H1 (cell line): Measurements from ENCODE around the gene CALD1. TPM values are rescaled to one million over a fixed set of nuclear protein-coding genes. Genes with fewer than 3 reads are reported as not detected.

Experiments
- CTCF ChIA-PET: fragments of 300-600 bp; sonication (Branson Sonifier 250); formaldehyde crosslinking; loops from one replicate; lab custom pipeline; 2021; ENCODE audit not compliant: partially characterized antibody; lab: Charles Lee
- POLR2A ChIA-PET: fragments of 300-600 bp; sonication (Branson Sonifier 250); formaldehyde crosslinking; loops from one replicate; lab custom pipeline; 2021; ENCODE audit warnings: inconsistent platforms; ENCODE audit not compliant: partially characterized antibody; lab: Charles Lee
- DNase-seq, 2 experiments: peaks; one replicate each; pipeline versions ENCODE4 v3.0.0 to v3.0.0-alpha.2; 2010 to 2022; ENCODE audit warnings: low spot score in 2 of 2, low read depth in 1 of 2, mixed read lengths in 1 of 2
- FAIRE-seq: peaks from 2 replicates; lab custom pipeline; 2011; peaks lifted over from hg19 to GRCh38; lab: Jason Lieb, UNC
- H2AFZ ChIP-seq: 2 replicates; pipeline ENCODE4 v1.8.1; 2012; ENCODE audit warnings: low read length, inconsistent platforms
- H2AK5ac ChIP-seq: 2 replicates; pipeline ENCODE4 v1.6.1; 2013; ENCODE audit warnings: low read depth, low read length
- H2BK120ac ChIP-seq: replicated peaks from 2 replicates; pipeline ENCODE3; 2013; ENCODE audit warnings: low read depth, low read length, inconsistent platforms
- H2BK12ac ChIP-seq: 2 replicates; pipeline ENCODE4 v1.6.1; 2013; ENCODE audit warnings: low read depth, low read length
- H2BK15ac ChIP-seq: 2 replicates; pipeline ENCODE4 v1.6.1; 2013; ENCODE audit warnings: low read length
- H2BK20ac ChIP-seq: 2 replicates; pipeline ENCODE4 v1.6.1; 2013; ENCODE audit warnings: low read length
- H2BK5ac ChIP-seq: 2 replicates; pipeline ENCODE4 v1.6.1; 2013; ENCODE audit warnings: low read depth, low read length
- H3K14ac ChIP-seq: 2 replicates; pipeline ENCODE4 v1.6.1; 2013; ENCODE audit warnings: inconsistent platforms; ENCODE audit not compliant: insufficient read length
- H3K18ac ChIP-seq: 2 replicates; pipeline ENCODE4 v1.6.1; 2013; ENCODE audit warnings: low read length; ENCODE audit errors: extremely low read depth
- H3K23ac ChIP-seq: 2 replicates; pipeline ENCODE4 v1.6.1; 2013; ENCODE audit warnings: inconsistent platforms; ENCODE audit not compliant: insufficient read length
- H3K23me2 ChIP-seq: 2 replicates; pipeline ENCODE4 v1.6.1; 2013; ENCODE audit warnings: low read depth, low read length
- H3K27ac ChIP-seq: 2 replicates; pipeline ENCODE4 v1.6.1; 2011; ENCODE audit warnings: low read depth, low read length, inconsistent platforms
- H3K27me3 ChIP-seq, 4 experiments: replicated peaks in 1 of 4; 1 replicate in 1 of 4; 2 replicates in 3 of 4; pipeline versions ENCODE4 v1.6.1 to v1.8.1; 2011 to 2013; ENCODE audit warnings: low read length in 3 of 4, mild to moderate bottlenecking in 3 of 4, inconsistent platforms in 2 of 4, mixed read lengths in 2 of 4, moderate library complexity in 1 of 4; ENCODE audit not compliant: control insufficient read depth in 3 of 4, insufficient read depth in 3 of 4; ENCODE audit errors: extremely low read depth in 1 of 4
- H3K36me3 ChIP-seq, 4 experiments: 2 replicates each; pipeline versions ENCODE4 v1.6.1 to v1.8.1; 2011 to 2013; ENCODE audit warnings: mild to moderate bottlenecking in 4 of 4, low read length in 3 of 4, moderate library complexity in 2 of 4, control low read depth in 1 of 4, inconsistent platforms in 1 of 4; ENCODE audit not compliant: insufficient read depth in 4 of 4, control insufficient read depth in 2 of 4
- H3K4ac ChIP-seq: replicated peaks from 2 replicates; pipeline ENCODE3; 2013; ENCODE audit warnings: low read length, low read depth, mixed read lengths, inconsistent platforms; ENCODE audit not compliant: insufficient read length
- H3K4me1 ChIP-seq, 4 experiments: replicated peaks in 1 of 4; 1 replicate in 1 of 4; 2 replicates in 3 of 4; pipeline versions ENCODE4 v1.6.1 to v1.8.1; 2011 to 2013; ENCODE audit warnings: low read length in 3 of 4, inconsistent platforms in 2 of 4, mixed read lengths in 1 of 4; ENCODE audit not compliant: insufficient read depth in 4 of 4, control insufficient read depth in 3 of 4
- H3K4me2 ChIP-seq, 2 experiments: 2 replicates each; pipeline versions ENCODE4 v1.6.1 to v1.8.1; 2011 to 2013; ENCODE audit warnings: low read depth in 2 of 2, low read length in 2 of 2, control low read depth in 1 of 2, inconsistent platforms in 1 of 2, mild to moderate bottlenecking in 1 of 2; ENCODE audit not compliant: insufficient read depth in 1 of 2
- H3K4me3 ChIP-seq, 4 experiments: fragments of 200-600, 300-600 bp in 1 of 4; sonication (generic), shearing (Covaris generic), sonication (Bioruptor Twin) in 1 of 4; 2 replicates each; pipeline versions ENCODE4 v1.5.1 to v1.8.1; 2011 to 2016; ENCODE audit warnings: low read length in 4 of 4, low read depth in 3 of 4, control low read depth in 2 of 4, inconsistent platforms in 2 of 4, mild to moderate bottlenecking in 2 of 4, mixed read lengths in 1 of 4, moderate library complexity in 1 of 4; ENCODE audit not compliant: insufficient read depth in 2 of 4; ENCODE audit errors: extremely low read depth in 1 of 4
- H3K56ac ChIP-seq: replicated peaks from 2 replicates; pipeline ENCODE3; 2013; ENCODE audit warnings: low read depth, mild to moderate bottlenecking, mixed read lengths, low read length, inconsistent platforms; ENCODE audit not compliant: insufficient read length
- H3K79me1 ChIP-seq: 2 replicates; pipeline ENCODE4 v1.6.1; 2013; ENCODE audit warnings: low read depth, low read length, control low read depth
- H3K79me2 ChIP-seq, 2 experiments: 2 replicates each; pipeline versions ENCODE4 v1.6.1 to v1.8.1; 2012 to 2013; ENCODE audit warnings: low read length in 2 of 2, mild to moderate bottlenecking in 2 of 2, inconsistent platforms in 1 of 2; ENCODE audit not compliant: insufficient read depth in 2 of 2, control insufficient read depth in 1 of 2
- H3K9ac ChIP-seq, 4 experiments: replicated peaks in 1 of 4; 1 replicate in 1 of 4; 2 replicates in 3 of 4; pipeline versions ENCODE4 v1.6.1 to v1.8.1; 2011 to 2013; ENCODE audit warnings: low read depth in 3 of 4, low read length in 3 of 4, control low read depth in 2 of 4, mild to moderate bottlenecking in 2 of 4, moderate library complexity in 2 of 4, inconsistent platforms in 1 of 4; ENCODE audit errors: extremely low read depth in 1 of 4
- H3K9me3 ChIP-seq, 2 experiments: 2 replicates each; pipeline versions ENCODE4 v1.6.1 to v1.8.1; 2012 to 2013; ENCODE audit warnings: mild to moderate bottlenecking in 2 of 2, moderate library complexity in 2 of 2, control low read depth in 1 of 2, inconsistent platforms in 1 of 2, low read depth in 1 of 2, low read length in 1 of 2, mixed read lengths in 1 of 2; ENCODE audit not compliant: insufficient read depth in 2 of 2
- H4K20me1 ChIP-seq, 2 experiments: replicated peaks in 1 of 2; 2 replicates each; pipeline versions ENCODE3 to v1.8.1; 2011 to 2013; ENCODE audit warnings: inconsistent platforms in 2 of 2, low read length in 2 of 2, mild to moderate bottlenecking in 1 of 2; ENCODE audit not compliant: insufficient read depth in 2 of 2, control insufficient read depth in 1 of 2
- H4K5ac ChIP-seq: 2 replicates; pipeline ENCODE4 v1.6.1; 2013; ENCODE audit warnings: low read length, low read depth, mixed read lengths, inconsistent platforms; ENCODE audit not compliant: insufficient read length
- H4K8ac ChIP-seq: 2 replicates; pipeline ENCODE4 v1.8.0; 2013; ENCODE audit warnings: mild to moderate bottlenecking, moderate library complexity, low read length, inconsistent platforms; ENCODE audit not compliant: insufficient read depth; ENCODE audit errors: extremely low read depth
- H4K91ac ChIP-seq: replicated peaks from 2 replicates; pipeline ENCODE3; 2013; ENCODE audit warnings: low read length, mixed read lengths, inconsistent platforms; ENCODE audit not compliant: insufficient read length
- CHD2 ChIP-seq: IDR thresholded peaks from 2 replicates; pipeline ENCODE4 v1.6.1; 2012; ENCODE audit warnings: low read length, improper control_type of control experiment
- E2F6 ChIP-seq: IDR thresholded peaks from 2 replicates; pipeline ENCODE4 v1.6.1; 2012; ENCODE audit warnings: inconsistent platforms
- EGR1 ChIP-seq: IDR thresholded peaks from 2 replicates; pipeline ENCODE4 v1.6.1; 2011; ENCODE audit warnings: low read depth, low read length, borderline replicate concordance
- EZH2 ChIP-seq: fragments of 200-600 bp; sonication (generic); IDR thresholded peaks from 2 replicates; pipeline ENCODE4 v1.7.1; 2012; ENCODE audit warnings: low read depth, mild to moderate bottlenecking, moderate library complexity, low read length, inconsistent platforms; ENCODE audit not compliant: severe bottlenecking
- GTF2F1 ChIP-seq: IDR thresholded peaks from 2 replicates; pipeline ENCODE4 v1.6.1; 2012; ENCODE audit warnings: low read depth, low read length, improper control_type of control experiment, borderline replicate concordance
- KDM4A ChIP-seq: IDR thresholded peaks from one replicate; pipeline ENCODE4 v1.7.1; 2012; ENCODE audit warnings: low read depth, mild to moderate bottlenecking, moderate library complexity, low read length, inconsistent platforms; ENCODE audit not compliant: severe bottlenecking
- SIN3A ChIP-seq, 2 experiments: IDR thresholded peaks in 1 of 2; conservative IDR thresholded peaks in 1 of 2; 2 replicates each; pipeline ENCODE4 v1.6.1; 2011 to 2012; ENCODE audit warnings: low read length in 2 of 2, improper control_type of control experiment in 1 of 2, low read depth in 1 of 2, mild to moderate bottlenecking in 1 of 2
- SP2 ChIP-seq: IDR thresholded peaks from 2 replicates; pipeline ENCODE4 v1.6.1; 2012; ENCODE audit warnings: mild to moderate bottlenecking, low read length, inconsistent platforms
- WGBS, 2 experiments: shearing (Covaris generic) in 1 of 2; methylation state at CpG; one replicate each; pipeline versions ENCODE4 v1.1.6 to v1.1.7; 2013 to 2015; ENCODE audit warnings: low lambda C conversion rate in 2 of 2, mixed read lengths in 2 of 2, inconsistent platforms in 1 of 2, low coverage in 1 of 2, missing lambda C conversion rate in 1 of 2; ENCODE audit not compliant: insufficient replicate concordance in 2 of 2, insufficient coverage in 1 of 2, insufficient read length in 1 of 2; ENCODE audit errors: extremely low coverage in 1 of 2, missing lambda C conversion rate in 1 of 2; 5-methylcytosine and 5-hydroxymethylcytosine counted together
- polyA plus RNA-seq, 7 experiments: library from polyadenylated mRNA; depleted of rRNA in 3 of 7; stranded (reverse) in 5 of 7; unstranded in 2 of 7; fragments of >200 nt in 5 of 7; fragments of 200-250 nt in 2 of 7; gene quantifications; 1 replicate in 5 of 7; 2 replicates in 1 of 7; 4 replicates in 1 of 7; pipeline versions ENCODE4 v1.2.1 to v1.2.3, GENCODE V29; 2011 to 2013; ENCODE audit warnings: missing spikeins in 2 of 7, mixed read lengths in 2 of 7
- total RNA-seq: library from RNA; stranded (reverse); fragmentation: NEBNext Ultra II Directional; extraction: Animal tissue kit (Norgen Biotek cat#: 25700); gene quantifications from 2 replicates; pipeline ENCODE4 v1.2.1, GENCODE V29; 2021

Gene CALD1
- total and polyA plus RNA-seq, 2 of the 8 experiments (the other 6 are each of a cell fraction or from before 2014, with no cell fraction given), result 34.3 to 177 TPM

- no peak overlapping the region for H3K4me2 ChIP-seq
- H4K20me1 ChIP-seq, result no peaks in the 10 kb centered on the region
- 96% methylated on average over 9 of the region's 9 CpGs; no CpG with 5 or more reads in 1 of the 2 experiments for WGBS, 2 experiments
- ChIA-PET POLR2A (interaction anchor here (1.7 kb wide), 1 partner anchor 18 kb away, joined by 4 read pairs; no protein-coding TSS in a partner anchor), CTCF (interaction anchor here (0.9 kb wide), 1 partner anchor 69 kb away, joined by 3 read pairs; no protein-coding TSS in a partner anchor)
- no peak overlapping the region for H2BK20ac ChIP-seq
- no peaks in the 10 kb centered on the region for H3K36me3 ChIP-seq
- H3K18ac ChIP-seq, result no peak overlapping the region
- no peaks in the 10 kb centered on the region for H3K23me2 ChIP-seq
- no peak overlapping the region for H3K14ac ChIP-seq
- H2BK15ac ChIP-seq, result no peak overlapping the region
- no peak overlapping the region for H3K27ac ChIP-seq
- no peak for FAIRE-seq
- H2BK5ac ChIP-seq, result no peak overlapping the region
- no peak overlapping the region for H4K5ac ChIP-seq
- no peak overlapping the region for H3K56ac ChIP-seq
- H3K27me3 ChIP-seq, result no peaks in the 10 kb centered on the region
- H2AFZ ChIP-seq, result no peak overlapping the region
- H4K91ac ChIP-seq, result no peak overlapping the region
- H3K79me1 ChIP-seq, result no peaks in the 10 kb centered on the region; the same call in 1 of the 2 replicates
- no peak overlapping the region for H2BK120ac ChIP-seq
- no peak overlapping the region for H2AK5ac ChIP-seq
- no peak for DNase-seq
- no peak overlapping the region; the same call in 1 of the 2 replicates for H2BK12ac ChIP-seq
- H3K9me3 ChIP-seq, result no peaks in the 10 kb centered on the region
- no peak overlapping the region for H3K23ac ChIP-seq
- H4K8ac ChIP-seq, result no peak overlapping the region
- no peak overlapping the region for H3K9ac ChIP-seq
- no peak overlapping the region for H3K4ac ChIP-seq
- H3K79me2 ChIP-seq, result peaks cover 0 to 6% of the 10 kb centered on the region in 2 experiments; a peak in 1 of 4 replicates
- H3K4me3 ChIP-seq, result no peak overlapping the region
- H3K4me1 ChIP-seq, result no peaks in the 10 kb centered on the region
- TF ChIP-seq KDM4A (no peak), CHD2 (no peak), SIN3A (conservative IDR thresholded peaks at IDR 0.05 in 1 of 2, IDR thresholded peaks at IDR 0.05 in 1 of 2; ENCODE audit: low read depth in 1 of 2, low read length in 2 of 2) (no peak), SP2 (no peak), E2F6 (no peak), GTF2F1 (no peak), EGR1 (no peak), EZH2 (no peak)
These were observed 39.3 kb downstream of the CALD1 start for GRCh38 chr7:134818613-134819345.
